ENCODE measurements around the gene PITHD1. TPM values are rescaled to one million over a fixed set of nuclear protein-coding genes. Genes with fewer than 3 reads are reported as not detected.
"Not testable (repeated sequence)": the region's sequence is repeated elsewhere in the genome, so short reads cannot be mapped to it uniquely, and the experiment has no call there.

The PITHD1 gene
- total and polyA plus RNA-seq, 2 of the 8 experiments (the other 6 are each of a cell fraction or from before 2014, with no cell fraction given): 67.4 to 68.8 TPM

GRCh38 chr1:23794732-23795182 is 16.5 kb downstream of the PITHD1 start:
- Histone ChIP-seq H3K23me2 (ENCODE audit: low read depth, low read length) (peaks cover 16% of the 10 kb centered on the region), H3K36me3 (ENCODE audit: control insufficient read depth in 2 of 4, insufficient read depth in 4 of 4, low read length in 3 of 4) (peaks cover 6 to 31% (median 22%) of the 10 kb centered on the region in 4 experiments; a peak in 6 of 8 replicates), H3K4me1 (replicated peaks in 1 of 4; ENCODE audit: control insufficient read depth in 3 of 4, insufficient read depth in 4 of 4, low read length in 3 of 4) (peaks cover 0 to 21% (median 16%) of the 10 kb centered on the region in 4 experiments; a peak in 6 of 7 replicates), H3K79me2 (ENCODE audit: control insufficient read depth in 1 of 2, insufficient read depth in 2 of 2, low read length in 2 of 2) (peaks cover 4 to 21% of the 10 kb centered on the region in 2 experiments; a peak in 3 of 4 replicates), H4K20me1 (replicated peaks in 1 of 2; ENCODE audit: control insufficient read depth in 1 of 2, insufficient read depth in 2 of 2, low read length in 2 of 2) (peaks cover 7 to 12% of the 10 kb centered on the region in 2 experiments)
- H2AFZ ChIP-seq (ENCODE audit: low read length); DNase-seq (ENCODE audit: low read depth in 1 of 2, low spot score in 2 of 2); H4K5ac ChIP-seq (ENCODE audit: insufficient read length, low read depth, low read length); H2AK5ac ChIP-seq (ENCODE audit: low read depth, low read length); H2BK15ac ChIP-seq (ENCODE audit: low read length); H3K14ac ChIP-seq (ENCODE audit: insufficient read length); H3K18ac ChIP-seq (ENCODE audit: extremely low read depth, low read length); H3K56ac ChIP-seq (replicated peaks; ENCODE audit: insufficient read length, low read depth, low read length); H2BK120ac ChIP-seq (replicated peaks; ENCODE audit: low read depth, low read length); H3K4me2 ChIP-seq (ENCODE audit: insufficient read depth in 1 of 2, low read depth in 2 of 2, low read length in 2 of 2); H3K9me3 ChIP-seq (ENCODE audit: insufficient read depth in 2 of 2, low read depth in 1 of 2, low read length in 1 of 2); H3K9ac ChIP-seq (replicated peaks in 1 of 4; ENCODE audit: extremely low read depth in 1 of 4, low read depth in 3 of 4, low read length in 3 of 4); H2BK5ac ChIP-seq (ENCODE audit: low read depth, low read length); H3K27ac ChIP-seq (ENCODE audit: low read depth, low read length); H4K8ac ChIP-seq (ENCODE audit: extremely low read depth, insufficient read depth, low read length); H3K27me3 ChIP-seq (replicated peaks in 1 of 4; ENCODE audit: control insufficient read depth in 3 of 4, extremely low read depth in 1 of 4, insufficient read depth in 3 of 4, low read length in 3 of 4); H3K23ac ChIP-seq (ENCODE audit: insufficient read length); FAIRE-seq; H3K79me1 ChIP-seq (ENCODE audit: low read depth, low read length); H4K91ac ChIP-seq (replicated peaks; ENCODE audit: insufficient read length, low read length); H2BK20ac ChIP-seq (ENCODE audit: low read length); H3K4ac ChIP-seq (replicated peaks; ENCODE audit: insufficient read length, low read depth, low read length); H3K4me3 ChIP-seq (ENCODE audit: extremely low read depth in 1 of 4, insufficient read depth in 2 of 4, low read depth in 3 of 4, low read length in 4 of 4); H2BK12ac ChIP-seq (ENCODE audit: low read depth, low read length): not testable (repeated sequence)
- ChIA-PET CTCF (ENCODE audit: partially characterized antibody) (interaction anchor here (0.6 to 4.6 kb wide), 6 partner anchors 11 to 122 kb away, joined by 3 to 26 read pairs (median 4); no protein-coding TSS in a partner anchor), POLR2A (ENCODE audit: partially characterized antibody) (interaction anchor here (0.6 to 16.2 kb wide), 5 partner anchors 8 to 236 kb away, joined by 3 to 192 read pairs (median 3); partner anchors contain the start of genes ID3 and PITHD1)
- WGBS, 2 experiments (ENCODE audit: extremely low coverage in 1 of 2, insufficient coverage in 1 of 2, insufficient read length in 1 of 2, insufficient replicate concordance in 2 of 2, low coverage in 1 of 2, low lambda C conversion rate in 2 of 2, missing lambda C conversion rate in 1 of 2): 94% methylated on average over 5 of the region's 9 CpGs; no CpG with 5 or more reads in 1 of the 2 experiments
